Suprapubic skin (tissue), 4 donors: Measurements from ENCODE around the gene NGLY1.

Source experiments
- CTCF ChIP-seq, 2 donors: fragments of 200-600 bp in 1 of 2; fragments of 450-650 bp in 1 of 2; sonication (generic) in 1 of 2; IDR thresholded peaks; one replicate each; pipeline ENCODE4 v1.5.1; 2016 to 2019; ENCODE audit warnings: antibody characterized with exemption in 2 of 2, mild to moderate bottlenecking in 1 of 2, moderate library complexity in 1 of 2
- EP300 ChIP-seq: sonication (generic); formaldehyde crosslinking; IDR thresholded peaks from one replicate; pipeline ENCODE4 v1.6.1; 2017; ENCODE audit warnings: antibody characterized with exemption
- POLR2A ChIP-seq, 2 donors: fragments of 450-650 bp; IDR thresholded peaks; one replicate each; pipeline ENCODE4 v1.6.1; 2017; ENCODE audit warnings: antibody characterized with exemption in 2 of 2, mild to moderate bottlenecking in 2 of 2, moderate library complexity in 2 of 2
- POLR2AphosphoS5 ChIP-seq, 3 donors: sonication (generic); formaldehyde crosslinking; IDR thresholded peaks; one replicate each; pipeline ENCODE4 v1.6.1; 2017; ENCODE audit warnings: antibody characterized with exemption in 3 of 3

DNA sequence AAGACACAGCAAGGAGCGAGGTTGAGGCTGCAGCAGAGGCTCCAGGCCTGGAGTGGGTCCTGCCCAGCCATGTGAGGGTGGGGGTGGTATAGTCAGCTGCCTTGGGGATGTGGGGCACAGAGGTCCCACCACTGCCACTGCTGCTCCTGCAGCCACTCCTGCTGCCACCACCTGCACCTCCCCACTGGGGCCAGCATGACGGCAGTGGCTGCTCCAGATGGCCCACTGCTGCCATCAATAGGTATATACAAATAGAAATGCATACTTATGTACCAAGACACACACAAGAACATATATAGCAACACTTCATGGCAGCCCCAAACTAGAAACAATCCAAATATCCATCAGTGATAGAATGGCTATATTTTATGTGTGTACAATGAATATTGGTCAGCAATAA, 108.6 kb downstream of the NGLY1 start:
- TF ChIP-seq POLR2A (IDR thresholded peaks at IDR 0.05) (no peak), CTCF (IDR thresholded peaks at IDR 0.05) (no peak), EP300 (no peak), POLR2AphosphoS5 (IDR thresholded peaks at IDR 0.05) (no peak)
